Mucosa of descending colon (tissue), 3 donors: ENCODE measurements around the gene CRIM1. TPM values are rescaled to one million over a fixed set of nuclear protein-coding genes. Genes with fewer than 3 reads are reported as not detected.

Experiments used
- ATAC-seq: fragments of 200-7000 bp; cut with Tn5 transposase; one replicate; pipeline ENCODE4 v1.9.1; 2020; ENCODE audit warnings: mild to moderate bottlenecking, moderate library complexity
- DNase-seq, 3 donors: peaks; one replicate each; pipeline ENCODE4 v3.0.0-alpha.2; 2020
- H3K36me3 ChIP-seq: fragments of 200-600 bp; one replicate; pipeline ENCODE4 v1.8.0; 2021; ENCODE audit warnings: low read depth, mild to moderate bottlenecking
- H3K4me1 ChIP-seq: fragments of 200-600 bp; one replicate; pipeline ENCODE4 v1.8.0; 2021; ENCODE audit warnings: low read depth, mild to moderate bottlenecking
- H3K4me3 ChIP-seq: fragments of 200-600 bp; one replicate; pipeline ENCODE4 v1.8.0; 2021; ENCODE audit warnings: mild to moderate bottlenecking
- H3K9me3 ChIP-seq: fragments of 200-600 bp; one replicate; pipeline ENCODE4 v1.8.0; 2021; ENCODE audit warnings: mild to moderate bottlenecking
- CTCF ChIP-seq: fragments of 200-600 bp; IDR thresholded peaks from one replicate; pipeline ENCODE4 v1.8.0; 2022; ENCODE audit warnings: antibody characterized with exemption, mild to moderate bottlenecking
- intact Hi-C, 2 donors: fragments of 100-400 bp; cut with DNase I in 1 of 2; cut with micrococcal nuclease in 1 of 2; formaldehyde crosslinking; loops; one replicate each; pipeline versions ENCODE4 v1.11.0 to v1.11.1; 2022; cut with DNase I, micrococcal nuclease
- total RNA-seq, 3 donors: library from RNA; stranded (reverse); fragmentation: NEBNext Ultra II Directional in 2 of 3; extraction: Animal tissue kit (Norgen Biotek cat#: 25700) in 2 of 3; gene quantifications; one replicate each; pipeline versions ENCODE4 v1.2.1 to v1.2.4, GENCODE V29; 2021 to 2023
- donor health status: DM: no; HTN: no; CAD: no; lungs with moderate emphysema.
- donor health status: DM: no; HTN: no; CAD: no.
- donor health status: DM: no; HTN: yes; CAD: no.

The CRIM1 gene
- total RNA-seq, 3 donors from 2014 or later = 66.9 to 104 (median 85.8) TPM

GRCh38 chr2:36414307-36414706 lies 58.7 kb downstream of the CRIM1 start:
- H3K4me3 ChIP-seq = no peak overlapping the region
- H3K4me1 ChIP-seq = peaks cover 7% of the 10 kb centered on the region
- H3K36me3 ChIP-seq = no peaks in the 10 kb centered on the region
- intact Hi-C loops = no loop called here
- no peak for ATAC-seq
- H3K9me3 ChIP-seq = no peaks in the 10 kb centered on the region
- DNase-seq = no peak
- TF ChIP-seq CTCF = no peak

DNA sequence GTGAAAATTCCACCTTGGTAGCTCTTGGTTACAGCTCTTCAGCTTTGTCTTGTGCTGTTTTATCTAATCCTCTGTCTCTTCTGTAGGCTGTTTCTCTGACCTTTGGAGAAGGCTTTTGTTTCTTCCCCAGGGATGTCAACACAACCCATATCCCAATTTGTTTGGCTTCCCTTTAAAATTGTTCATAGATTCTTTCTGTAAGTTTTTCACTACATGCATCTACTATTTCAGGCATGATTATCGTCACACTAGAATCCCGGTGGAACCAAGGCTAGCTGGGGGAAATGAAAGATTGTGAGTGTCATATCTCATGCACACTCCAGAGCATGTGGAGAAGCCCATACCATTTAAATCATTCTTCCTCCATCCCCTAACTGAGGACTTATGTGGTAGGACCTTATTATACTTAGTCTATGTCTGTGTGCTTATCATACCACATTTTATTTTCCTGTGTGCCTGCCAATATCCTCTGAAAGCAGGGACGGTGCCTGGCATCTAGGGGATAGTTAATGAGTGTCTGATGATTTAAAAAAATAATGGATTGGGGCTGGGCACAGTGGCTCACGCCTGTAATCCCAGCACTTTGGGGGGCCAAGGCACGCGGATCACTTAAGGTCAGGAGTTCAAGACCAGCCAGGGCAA lies 59.9 kb downstream of the CRIM1 start:
- no peak overlapping the region for H3K4me3 ChIP-seq
- H3K9me3 ChIP-seq = no peaks in the 10 kb centered on the region
- H3K4me1 ChIP-seq = peaks cover 7% of the 10 kb centered on the region
- H3K36me3 ChIP-seq = no peaks in the 10 kb centered on the region
- TF ChIP-seq CTCF = no peak
- intact Hi-C loops = no loop called here
- ATAC-seq (no peak), DNase-seq (no peak)

DNA sequence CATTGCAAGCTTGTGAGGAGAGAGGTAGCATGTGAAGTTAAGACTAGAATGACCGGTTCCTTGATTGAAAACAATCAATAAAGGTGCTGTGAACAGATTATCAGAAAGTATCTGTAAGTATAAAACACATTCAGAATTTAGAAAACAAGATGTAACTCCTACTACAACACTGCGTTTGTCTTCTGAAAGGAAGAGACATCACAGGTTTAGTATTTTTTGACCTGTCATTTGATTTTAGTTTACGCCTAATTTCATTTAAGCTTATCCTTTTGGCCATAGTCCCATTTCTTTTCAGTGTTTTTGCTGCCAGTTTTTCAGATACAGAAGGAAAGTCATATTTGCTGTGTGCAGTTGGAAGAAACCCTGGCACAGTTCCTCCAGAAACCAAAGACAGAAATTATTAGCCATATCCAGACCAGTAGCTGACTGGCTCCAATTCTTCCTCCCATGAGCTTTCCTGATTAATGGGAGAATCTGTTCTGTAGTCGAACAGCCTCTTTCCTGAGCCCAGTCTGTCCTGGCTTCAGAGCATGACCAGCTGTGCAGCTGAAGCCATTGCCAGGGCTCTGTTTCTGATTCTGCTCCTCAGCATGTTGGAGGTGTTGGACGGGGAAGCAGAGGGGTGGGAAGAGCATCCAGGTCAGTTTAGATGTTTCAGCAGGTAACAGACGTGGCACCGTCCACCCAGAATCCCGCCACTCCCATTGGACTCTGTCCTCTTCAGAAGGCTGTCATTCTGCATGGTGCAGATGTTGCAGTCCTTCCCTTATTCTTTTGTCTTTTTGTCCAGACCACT lies 61.0 kb downstream of the CRIM1 start:
- peak; percentile 88 for ATAC-seq
- no peak for TF ChIP-seq CTCF
- intact Hi-C loops = no loop called here

GRCh38 chr2:36420569-36421181 lies 65.1 kb downstream of the CRIM1 start:
- ATAC-seq (no peak), DNase-seq (no peak)
- no peaks in the 10 kb centered on the region for H3K9me3 ChIP-seq
- H3K4me3 ChIP-seq = no peak overlapping the region
- no peaks in the 10 kb centered on the region for H3K36me3 ChIP-seq
- intact Hi-C loops = no loop called here
- H3K4me1 ChIP-seq = peaks cover 21% of the 10 kb centered on the region
- no peak for TF ChIP-seq CTCF

More for the DNA sequence above, 61.0 kb downstream of the CRIM1 start:
- Histone ChIP-seq H3K36me3 (no peaks in the 10 kb centered on the region), H3K4me3 (no peak overlapping the region), H3K9me3 (no peaks in the 10 kb centered on the region), H3K4me1 (peaks cover 7% of the 10 kb centered on the region)
- peak in 2 of 3 donors; percentile 51 to 64 for DNase-seq

GRCh38 chr2:36421379-36421778 lies 65.8 kb downstream of the CRIM1 start:
- intact Hi-C loops = no loop called here
- Histone ChIP-seq H3K36me3 (no peaks in the 10 kb centered on the region), H3K9me3 (no peaks in the 10 kb centered on the region), H3K4me3 (no peak overlapping the region), H3K4me1 (peaks cover 21% of the 10 kb centered on the region)
- ATAC-seq (no peak), DNase-seq (no peak)
- no peak for TF ChIP-seq CTCF
